Measurements from ENCODE around the gene ITGA5. TPM values are rescaled to one million over a fixed set of nuclear protein-coding genes. Genes with fewer than 3 reads are reported as not detected.

Gene ITGA5
- total and polyA plus RNA-seq, 2 experiments from 2014 or later, result 402 to 496 TPM

GRCh38 chr12:54412786-54413185 is 6.3 kb downstream of the ITGA5 start:
- no peak overlapping the region for H2AFZ ChIP-seq
- DNase-seq, result peak; percentile 42
- H3K4me3 ChIP-seq, result peak overlapping the region; percentile 57
- H3K9me3 ChIP-seq (ENCODE audit: low read depth), result no peaks in the 10 kb centered on the region
- peak overlapping the region; percentile 86 for H3K9ac ChIP-seq
- H3K4me2 ChIP-seq (ENCODE audit: unreplicated experiment), result peak overlapping the region; percentile 90
- H3F3A ChIP-seq (ENCODE audit: insufficient read depth), result peaks cover 69% of the 10 kb centered on the region
- H3K27ac ChIP-seq, result peak overlapping the region; percentile 98
- peaks cover 12% of the 10 kb centered on the region; the same call in 1 of the 2 replicates for H3K36me3 ChIP-seq (ENCODE audit: low read depth)
- no peaks in the 10 kb centered on the region for H3K9me2 ChIP-seq (ENCODE audit: insufficient read depth)
- TF ChIP-seq EZH2 (IDR thresholded peaks at IDR 0.05; ENCODE audit: insufficient read depth, poor library complexity, severe bottlenecking), result no peak
- TF ChIP-seq EZH2phosphoT487 (IDR thresholded peaks at IDR 0.05; ENCODE audit: insufficient read depth, low read depth), result no peak
- H4K20me1 ChIP-seq (ENCODE audit: insufficient read depth), result peaks cover 8% of the 10 kb centered on the region; the same call in 1 of the 2 replicates
- in situ Hi-C loops (cut with MboI), result no loop called here
- H3K79me2 ChIP-seq (ENCODE audit: insufficient read depth), result peaks cover 93% of the 10 kb centered on the region
- 8 to 17% methylated on average over 3 of the region's 3 CpGs for WGBS, 2 experiments (ENCODE audit: low coverage in 1 of 2, low lambda C conversion rate in 2 of 2, missing lambda C conversion rate in 2 of 2)
- H3K4me1 ChIP-seq (ENCODE audit: insufficient read depth), result peaks cover 73% of the 10 kb centered on the region
- H3K27me3 ChIP-seq (replicated peaks; ENCODE audit: insufficient read depth), result no peaks in the 10 kb centered on the region

DNA sequence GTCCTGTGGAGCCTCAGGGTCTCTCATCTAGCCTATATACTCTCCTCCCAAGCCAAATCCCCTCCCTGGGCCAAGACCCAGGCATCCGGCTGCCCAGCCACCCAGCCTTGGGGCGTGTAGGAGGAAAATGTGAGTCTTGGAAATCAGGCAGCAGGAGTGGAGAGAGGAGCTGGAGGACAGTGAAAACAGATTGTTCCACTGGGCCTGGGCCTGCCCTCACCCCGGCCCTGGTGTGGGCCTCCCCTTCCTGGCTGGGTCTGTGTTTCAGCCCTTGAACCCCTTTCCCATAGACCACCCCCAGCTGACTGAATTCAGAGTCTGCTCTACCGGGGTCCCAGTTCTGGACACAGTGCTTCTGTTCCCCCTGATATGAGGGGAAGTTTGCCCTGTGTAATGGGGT is 6.7 kb downstream of the ITGA5 start:
- TF ChIP-seq EZH2phosphoT487 (IDR thresholded peaks at IDR 0.05; ENCODE audit: insufficient read depth, low read depth), result no peak
- no peak for TF ChIP-seq EZH2 (IDR thresholded peaks at IDR 0.05; ENCODE audit: insufficient read depth, poor library complexity, severe bottlenecking)
- peaks cover 78% of the 10 kb centered on the region for H3K4me1 ChIP-seq (ENCODE audit: insufficient read depth)
- WGBS, 2 experiments (ENCODE audit: low coverage in 1 of 2, low lambda C conversion rate in 2 of 2, missing lambda C conversion rate in 2 of 2), result 28 to 38% methylated on average over 4 of the region's 4 CpGs
- peak overlapping the region; percentile 86 for H3K9ac ChIP-seq
- H3K9me3 ChIP-seq (ENCODE audit: low read depth), result no peaks in the 10 kb centered on the region
- H3K4me2 ChIP-seq (ENCODE audit: unreplicated experiment), result peak overlapping the region; percentile 90
- no peaks in the 10 kb centered on the region for H3K9me2 ChIP-seq (ENCODE audit: insufficient read depth)
- peaks cover 14% of the 10 kb centered on the region for H3K36me3 ChIP-seq (ENCODE audit: low read depth)
- H4K20me1 ChIP-seq (ENCODE audit: insufficient read depth), result peaks cover 8% of the 10 kb centered on the region; the same call in 1 of the 2 replicates
- H3K79me2 ChIP-seq (ENCODE audit: insufficient read depth), result peaks cover 93% of the 10 kb centered on the region
- peaks cover 70% of the 10 kb centered on the region for H3F3A ChIP-seq (ENCODE audit: insufficient read depth)
- peak; percentile 58 for DNase-seq
- no peaks in the 10 kb centered on the region for H3K27me3 ChIP-seq (replicated peaks; ENCODE audit: insufficient read depth)
- no peak overlapping the region for H2AFZ ChIP-seq
- H3K27ac ChIP-seq, result peak overlapping the region; percentile 98
- in situ Hi-C loops (cut with MboI), result no loop called here
- H3K4me3 ChIP-seq, result peak overlapping the region; percentile 57

GRCh38 chr12:54411391-54412241 is 7.5 kb downstream of the ITGA5 start:
- H3K27ac ChIP-seq, result peak overlapping the region; percentile 98
- H3K4me1 ChIP-seq (ENCODE audit: insufficient read depth), result peaks cover 74% of the 10 kb centered on the region
- H3K36me3 ChIP-seq (ENCODE audit: low read depth), result peaks cover 22% of the 10 kb centered on the region
- H4K20me1 ChIP-seq (ENCODE audit: insufficient read depth), result peaks cover 5% of the 10 kb centered on the region; the same call in 1 of the 2 replicates
- peaks cover 72% of the 10 kb centered on the region for H3F3A ChIP-seq (ENCODE audit: insufficient read depth)
- in situ Hi-C loops (cut with MboI), result no loop called here
- H3K9me3 ChIP-seq (ENCODE audit: low read depth), result no peaks in the 10 kb centered on the region
- H3K27me3 ChIP-seq (replicated peaks; ENCODE audit: insufficient read depth), result no peaks in the 10 kb centered on the region
- peak overlapping the region; percentile 90 for H3K4me2 ChIP-seq (ENCODE audit: unreplicated experiment)
- peak; percentile 98 for DNase-seq
- no peak overlapping the region for H3K4me3 ChIP-seq
- 21 to 22% methylated on average over 10 of the region's 10 CpGs for WGBS, 2 experiments (ENCODE audit: low coverage in 1 of 2, low lambda C conversion rate in 2 of 2, missing lambda C conversion rate in 2 of 2)
- H3K9me2 ChIP-seq (ENCODE audit: insufficient read depth), result no peaks in the 10 kb centered on the region
- peak overlapping the region; percentile 86 for H3K9ac ChIP-seq
- peaks cover 93% of the 10 kb centered on the region for H3K79me2 ChIP-seq (ENCODE audit: insufficient read depth)
- TF ChIP-seq EZH2phosphoT487 (IDR thresholded peaks at IDR 0.05; ENCODE audit: insufficient read depth, low read depth) (no peak), EZH2 (IDR thresholded peaks at IDR 0.05; ENCODE audit: insufficient read depth, poor library complexity, severe bottlenecking) (no peak)
- H2AFZ ChIP-seq, result no peak overlapping the region

DNA sequence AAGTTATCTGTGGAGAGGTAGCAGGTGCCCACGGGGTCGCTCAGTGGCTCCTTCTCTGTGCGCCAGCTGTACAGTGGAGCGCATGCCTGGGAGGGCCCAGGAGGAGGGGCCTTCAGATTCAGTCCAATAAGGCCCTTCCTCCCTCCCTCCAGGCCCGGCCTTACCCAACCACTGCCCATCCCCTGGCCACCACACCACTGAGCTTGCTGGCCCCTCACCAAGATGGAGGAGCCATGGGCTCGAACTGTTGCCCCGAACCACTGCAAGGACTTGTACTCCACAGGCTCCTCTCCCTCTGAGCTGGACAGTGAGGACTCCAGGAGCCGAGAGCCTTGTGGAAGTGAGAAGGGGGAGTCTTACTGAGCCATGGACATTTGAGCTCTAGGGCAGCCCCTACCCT is 9.8 kb downstream of the ITGA5 start:
- peaks cover 51% of the 10 kb centered on the region for H3K4me1 ChIP-seq (ENCODE audit: insufficient read depth)
- in situ Hi-C loops (cut with MboI), result no loop called here
- no peak for DNase-seq
- no peak overlapping the region for H3K4me2 ChIP-seq (ENCODE audit: unreplicated experiment)
- H3K36me3 ChIP-seq (ENCODE audit: low read depth), result peaks cover 45% of the 10 kb centered on the region
- H2AFZ ChIP-seq, result no peak overlapping the region
- peaks cover 71% of the 10 kb centered on the region for H3F3A ChIP-seq (ENCODE audit: insufficient read depth)
- H3K4me3 ChIP-seq, result no peak overlapping the region
- no peaks in the 10 kb centered on the region for H3K27me3 ChIP-seq (replicated peaks; ENCODE audit: insufficient read depth)
- peaks cover 90% of the 10 kb centered on the region for H3K79me2 ChIP-seq (ENCODE audit: insufficient read depth)
- H3K9me2 ChIP-seq (ENCODE audit: insufficient read depth), result no peaks in the 10 kb centered on the region
- no peak for TF ChIP-seq EZH2 (IDR thresholded peaks at IDR 0.05; ENCODE audit: insufficient read depth, poor library complexity, severe bottlenecking)
- no peak for TF ChIP-seq EZH2phosphoT487 (IDR thresholded peaks at IDR 0.05; ENCODE audit: insufficient read depth, low read depth)
- H3K9me3 ChIP-seq (ENCODE audit: low read depth), result no peaks in the 10 kb centered on the region
- no peak overlapping the region for H3K27ac ChIP-seq
- H4K20me1 ChIP-seq (ENCODE audit: insufficient read depth), result no peaks in the 10 kb centered on the region
- H3K9ac ChIP-seq, result no peak overlapping the region
- 81 to 91% methylated on average over 8 of the region's 8 CpGs for WGBS, 2 experiments (ENCODE audit: low coverage in 1 of 2, low lambda C conversion rate in 2 of 2, missing lambda C conversion rate in 2 of 2)
